COR-L47 (cell line): ENCODE data around the gene CACNA1H.

Source experiments
- DNase-seq: peaks from one replicate; lab custom pipeline; 2025; lab: John Stamatoyannopoulos, UW

The CACNA1H gene

GRCh38 chr16:1122398-1122765 lies 30.5 kb upstream of the CACNA1H start:
- DNase-seq, result no peak

DNA sequence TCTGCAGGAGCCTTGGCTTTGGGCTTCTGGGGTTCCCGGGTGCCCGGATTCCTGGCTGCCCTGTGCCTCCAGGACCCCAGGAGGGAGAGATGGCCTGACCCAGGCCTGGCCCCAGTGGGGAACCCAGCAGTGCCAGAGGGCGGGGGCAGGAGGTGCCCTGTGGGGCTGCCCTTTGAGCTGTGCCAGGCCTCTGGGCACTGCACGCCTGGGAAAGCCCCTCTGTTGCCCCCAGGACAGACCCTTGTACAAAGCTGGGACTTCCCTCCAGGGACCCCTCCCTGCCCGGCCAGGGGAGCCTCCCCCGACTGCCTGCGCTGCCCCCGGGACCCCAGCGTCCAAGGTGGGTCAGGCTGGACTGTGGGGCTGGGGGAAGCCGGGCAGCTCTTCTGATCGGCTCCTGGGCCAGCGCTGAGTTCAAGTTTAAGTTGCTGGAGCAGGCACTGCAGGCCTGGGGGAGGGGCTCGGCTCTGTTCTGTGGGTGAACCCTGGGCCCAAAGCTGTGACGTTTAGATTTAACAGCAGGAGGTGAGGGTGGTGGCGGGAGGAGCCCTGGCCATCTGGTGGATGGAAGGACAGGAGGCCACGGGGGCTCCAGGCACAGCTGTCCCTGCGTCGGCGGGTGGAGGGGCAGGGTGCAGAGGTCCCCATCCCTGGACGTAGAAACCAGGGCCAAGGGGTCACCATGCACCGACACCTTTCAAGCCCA lies 29.2 kb upstream of the CACNA1H start:
- DNase-seq, result no peak

DNA sequence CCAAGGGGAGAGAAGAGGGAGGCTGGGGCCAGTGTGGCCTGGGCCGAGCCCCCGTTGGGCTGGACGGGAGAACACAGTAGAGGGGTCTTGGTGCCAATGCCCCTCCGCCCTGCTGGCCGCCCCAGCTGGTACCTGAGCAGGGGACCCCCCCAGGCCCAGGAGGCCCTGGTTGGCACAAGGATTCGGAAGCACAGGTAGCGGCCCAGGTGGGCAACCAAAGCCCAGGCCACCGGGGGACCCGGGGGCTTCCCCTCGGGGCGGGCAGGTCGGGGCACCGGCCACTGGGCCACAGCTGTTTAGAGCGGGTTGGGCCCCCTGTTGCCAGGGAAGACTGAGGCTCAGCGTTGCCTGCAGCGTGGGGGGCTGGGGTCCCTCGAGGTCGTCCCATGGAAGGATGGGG lies 28.6 kb upstream of the CACNA1H start:
- DNase-seq, result no peak

DNA sequence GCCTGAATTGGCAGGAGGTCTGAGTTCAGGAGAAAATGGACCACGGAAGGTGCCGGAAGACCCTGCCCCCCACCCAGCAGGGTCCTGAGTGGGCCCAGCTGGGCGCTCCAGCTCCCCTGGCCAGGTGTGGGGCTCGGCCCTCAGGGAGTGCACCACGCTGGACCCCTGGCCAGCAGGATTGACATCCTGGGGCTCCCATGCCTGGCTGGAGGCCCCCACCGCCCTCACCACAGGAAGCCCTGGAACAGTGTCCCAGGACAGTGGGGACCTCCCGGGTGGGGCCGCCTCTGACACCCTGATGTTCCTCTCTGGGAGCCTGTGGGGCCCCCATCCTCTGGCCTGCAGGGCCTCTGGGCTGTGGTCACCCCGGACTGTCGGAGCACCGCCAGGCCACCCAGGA lies 28.1 kb upstream of the CACNA1H start:
- no peak for DNase-seq

- DNase-seq, result peak; percentile 90
Measured at GRCh38 chr16:1125471-1125870, 27.4 kb upstream of the CACNA1H start.

DNA sequence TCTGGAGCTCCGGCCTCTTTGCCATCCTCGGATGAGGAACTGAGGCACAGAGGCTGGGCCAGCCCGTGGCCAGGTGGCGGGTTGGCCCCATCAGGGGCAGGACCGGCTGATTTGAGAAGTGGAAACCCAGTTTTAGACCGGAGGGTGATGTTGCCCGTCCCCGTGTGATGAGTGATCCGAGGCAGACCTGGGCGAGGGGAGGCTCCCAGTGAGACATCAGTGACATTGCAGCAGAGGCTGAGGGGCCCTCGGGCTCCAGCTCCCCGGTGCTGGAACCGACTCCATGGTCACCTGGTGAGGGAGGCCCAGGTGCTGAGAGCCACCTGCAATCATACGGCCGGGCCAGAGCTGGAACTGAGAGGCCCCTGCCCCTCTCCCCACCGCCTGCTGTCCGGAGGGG lies 26.9 kb upstream of the CACNA1H start:
- DNase-seq, result no peak

- no peak for DNase-seq
Measured at GRCh38 chr16:1126586-1126985, 26.3 kb upstream of the CACNA1H start.

DNA sequence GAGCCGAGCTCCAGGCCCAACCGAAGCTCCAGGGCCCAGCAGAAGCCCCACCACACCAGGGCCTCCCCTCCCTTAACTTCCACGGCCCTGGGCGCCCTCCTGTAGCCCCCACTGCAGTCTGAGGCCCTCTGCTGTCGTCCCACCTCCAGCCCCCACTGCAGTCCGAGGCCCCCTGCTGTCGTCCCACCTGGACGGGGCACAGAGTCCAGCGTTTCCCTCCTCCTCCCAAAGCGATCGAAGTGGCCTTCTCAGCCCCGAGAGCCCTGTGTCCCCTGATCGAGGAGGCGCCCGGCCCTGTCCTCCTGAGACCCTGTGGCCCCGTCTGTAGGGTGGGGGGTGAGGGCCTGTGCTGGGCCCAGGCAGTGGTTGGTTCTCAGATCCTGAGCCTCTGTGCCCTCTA lies 25.8 kb upstream of the CACNA1H start:
- no peak for DNase-seq

DNA sequence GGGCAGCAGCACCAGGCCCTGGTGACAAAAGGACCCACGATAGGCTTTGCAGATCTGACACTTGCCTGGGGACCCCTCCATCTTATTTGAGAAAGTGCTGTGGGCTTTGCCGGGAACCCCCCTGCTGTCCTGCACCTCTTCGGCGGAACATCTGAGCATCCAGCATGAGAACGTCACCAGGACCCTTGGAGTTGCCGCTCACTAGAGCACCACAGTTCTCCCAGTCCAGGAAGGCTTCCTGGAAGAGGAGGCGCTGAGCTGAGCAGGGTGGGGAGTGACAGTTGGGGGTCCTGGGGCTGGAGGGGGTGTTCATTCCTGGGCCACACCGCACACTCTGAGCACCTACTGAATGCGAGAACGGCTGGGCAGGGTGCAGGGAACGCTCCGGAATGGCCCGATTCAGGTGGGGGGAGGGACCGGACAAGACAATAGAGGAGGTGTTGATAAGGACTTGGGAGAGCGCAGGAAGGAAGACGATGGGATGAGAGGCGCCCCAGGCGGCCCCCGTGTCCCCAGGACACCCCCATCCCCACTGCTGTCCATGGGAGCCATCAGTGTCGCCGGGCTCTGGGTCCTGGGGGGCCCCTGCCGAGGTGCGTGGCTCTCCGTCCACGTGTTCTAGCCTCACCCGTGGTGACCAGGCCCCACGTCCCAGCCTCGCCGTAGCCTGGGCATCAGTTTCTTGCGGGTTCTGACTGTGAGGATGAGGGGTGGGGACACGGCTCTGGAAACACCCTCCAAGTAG lies 24.8 kb upstream of the CACNA1H start:
- no peak for DNase-seq

GRCh38 chr16:1129106-1129960 lies 23.6 kb upstream of the CACNA1H start:
- no peak for DNase-seq

- no peak for DNase-seq
Measured at GRCh38 chr16:1130382-1130781, 22.5 kb upstream of the CACNA1H start.

DNA sequence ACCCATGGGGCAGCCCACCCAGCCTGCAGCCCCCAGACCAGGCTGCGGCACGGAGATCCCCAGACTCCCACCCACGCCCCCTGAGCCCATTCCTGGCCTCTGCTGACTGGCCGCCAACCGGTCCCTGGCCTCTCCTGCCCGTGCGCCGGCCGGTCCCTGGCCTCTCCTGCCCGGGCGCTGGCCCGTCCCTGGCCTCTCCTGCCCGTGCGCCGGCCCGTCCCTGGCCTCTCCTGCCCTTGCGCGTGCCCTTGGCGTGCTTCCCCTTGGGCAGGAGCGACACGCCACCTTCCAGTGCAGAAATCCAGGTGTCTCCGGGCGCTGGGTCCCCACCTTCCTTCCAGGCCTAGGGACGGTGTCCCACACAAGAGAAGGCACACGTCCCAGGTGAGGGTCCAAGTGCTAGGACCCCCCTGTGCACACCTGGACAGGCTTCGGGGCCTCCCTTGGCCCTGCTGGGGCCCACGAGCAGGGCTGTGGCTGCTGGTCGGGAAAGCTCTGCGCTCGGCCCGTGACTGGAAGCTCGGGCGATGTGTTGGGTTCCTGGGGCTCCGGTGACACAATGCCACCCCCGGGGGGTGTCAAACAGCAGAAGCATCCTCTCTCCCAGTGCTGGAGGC lies 21.4 kb upstream of the CACNA1H start:
- no peak for DNase-seq

DNA sequence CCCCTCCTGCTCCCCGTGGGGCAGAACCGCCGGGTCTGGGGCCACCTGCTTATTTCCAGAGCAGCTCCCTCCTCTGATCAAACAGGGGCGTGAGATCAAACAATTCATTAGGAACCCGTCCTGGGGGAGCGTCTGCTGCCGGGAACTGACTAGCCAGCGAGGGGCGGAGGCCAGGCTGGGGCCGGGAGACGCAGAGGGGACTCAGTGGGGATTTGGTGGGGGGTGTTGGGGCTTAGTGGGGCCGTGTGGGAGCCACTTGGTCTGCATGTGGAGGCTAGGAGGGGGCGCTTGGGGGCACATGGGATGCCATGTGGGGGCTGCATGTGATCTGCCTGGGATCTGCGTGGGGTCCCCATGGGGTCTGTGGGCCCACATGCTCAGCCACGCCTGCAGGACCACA lies 20.5 kb upstream of the CACNA1H start:
- no peak for DNase-seq

DNA sequence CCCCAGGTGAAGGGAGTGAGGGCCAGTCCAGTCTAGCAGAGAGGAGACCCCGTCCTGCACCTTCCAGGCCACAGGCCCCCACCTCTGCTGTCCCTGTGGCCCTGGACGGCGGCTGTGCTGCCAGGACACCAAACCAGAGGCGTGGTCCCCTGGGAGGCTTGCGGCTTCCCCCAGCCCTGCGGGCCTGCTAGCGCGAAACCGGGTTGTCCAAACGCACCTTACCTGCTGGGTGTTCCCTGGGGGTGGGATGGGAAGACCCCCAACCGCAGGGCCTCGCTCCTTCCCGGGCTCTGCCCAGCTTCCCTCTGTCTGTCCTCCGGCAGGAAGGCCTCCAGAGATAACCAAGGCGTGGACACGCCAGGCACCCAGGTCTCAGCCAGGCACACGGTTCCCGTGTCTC lies 19.6 kb upstream of the CACNA1H start:
- DNase-seq, result no peak

- no peak for DNase-seq
Measured at GRCh38 chr16:1133810-1134520, 18.9 kb upstream of the CACNA1H start.

DNA sequence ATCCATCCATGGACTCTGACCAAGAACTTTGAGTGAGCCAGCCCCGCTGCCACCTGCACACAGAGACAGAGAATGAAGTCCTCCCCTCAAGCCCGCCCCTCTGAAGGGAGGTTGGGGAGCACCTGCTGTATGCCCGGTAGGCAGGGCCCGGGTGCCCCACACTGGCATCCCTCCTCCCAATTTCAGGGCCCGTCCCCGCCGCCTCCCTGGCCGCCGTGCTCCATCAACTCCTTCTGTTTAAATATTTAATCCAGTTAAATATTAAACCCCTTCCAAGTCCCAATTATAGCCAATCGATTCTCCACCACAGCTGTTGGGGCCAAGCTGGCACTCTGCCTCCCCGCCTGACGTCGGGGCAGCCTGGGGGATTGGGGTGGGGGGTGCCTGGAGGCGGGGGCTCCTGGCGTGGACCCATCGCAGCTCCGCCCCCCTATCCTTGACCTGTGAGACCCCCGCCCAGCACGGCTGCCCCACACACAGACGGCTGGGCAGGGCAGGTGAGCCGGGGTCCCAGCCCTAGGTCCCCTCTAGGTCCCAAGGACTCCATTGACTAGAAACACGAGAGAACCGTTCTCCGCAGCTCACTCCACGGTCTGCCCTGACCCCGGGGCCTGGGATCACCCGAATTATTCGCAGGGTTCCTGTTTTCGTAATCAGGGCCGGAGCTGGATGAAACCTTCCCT lies 18.0 kb upstream of the CACNA1H start:
- DNase-seq, result no peak

- DNase-seq, result no peak
Measured at GRCh38 chr16:1135459-1135825, 17.5 kb upstream of the CACNA1H start.

- DNase-seq, result no peak
Measured at GRCh38 chr16:1137604-1138003, 15.3 kb upstream of the CACNA1H start.

- DNase-seq, result no peak
Measured at GRCh38 chr16:1140582-1141162, 12.2 kb upstream of the CACNA1H start.

- DNase-seq, result no peak
Measured at GRCh38 chr16:1141191-1141590, 11.7 kb upstream of the CACNA1H start.

DNA sequence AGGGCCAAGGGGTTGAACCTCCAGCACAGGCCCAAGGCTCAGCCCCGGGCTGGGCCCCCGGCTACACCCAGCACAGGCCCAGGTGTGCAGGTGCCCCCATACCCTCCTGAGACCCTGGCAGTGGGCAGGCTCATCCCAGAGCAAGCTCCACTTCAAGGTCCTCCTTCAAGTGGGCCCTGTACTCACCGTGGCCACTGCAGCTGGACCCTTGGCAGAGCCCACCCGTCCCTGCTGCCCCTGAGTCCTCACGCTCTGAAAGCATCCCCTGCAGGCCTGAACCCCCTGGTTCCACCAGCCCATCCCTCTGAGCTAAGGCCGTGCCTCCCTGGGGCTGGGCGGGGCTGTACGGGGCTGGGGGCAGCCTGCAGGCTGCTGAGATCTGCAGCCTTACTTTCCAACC lies 11.2 kb upstream of the CACNA1H start:
- DNase-seq, result no peak
